ENCODE measurements around the gene NRP1. TPM values are rescaled to one million over a fixed set of nuclear protein-coding genes. Genes with fewer than 3 reads are reported as not detected.

The NRP1 gene
- total RNA-seq, 4 donors from 2014 or later = 17.7 to 47.0 (median 21.0) TPM

DNA sequence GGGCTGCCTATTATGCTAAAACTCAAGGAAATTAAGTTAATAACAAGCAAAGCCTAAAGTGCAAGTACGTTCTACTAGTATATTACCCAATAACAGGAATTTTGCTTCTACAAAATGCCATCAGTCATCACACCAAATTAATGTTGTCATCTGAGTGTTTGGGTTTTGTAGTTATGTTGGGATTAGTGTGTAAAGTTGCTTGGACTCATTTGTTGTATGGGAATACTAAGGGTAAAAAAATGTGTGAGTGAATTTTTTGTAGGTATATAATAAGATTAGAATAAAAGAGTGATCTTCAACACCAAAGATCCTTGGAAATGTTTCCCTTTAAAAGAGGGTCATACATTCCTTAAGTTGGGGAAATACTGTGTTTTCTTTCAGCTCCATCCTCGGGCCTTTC, 38.6 kb downstream of the NRP1 start:
- Histone ChIP-seq H3K4me1 (no peaks in the 10 kb centered on the region), H3K27me3 (no peaks in the 10 kb centered on the region), H3K4me3 (no peak overlapping the region), H3K36me3 (no peaks in the 10 kb centered on the region), H3K9me3 (no peaks in the 10 kb centered on the region), H3K27ac (no peak overlapping the region)
- DNase-seq = no peak
- TF ChIP-seq POLR2A (IDR thresholded peaks at IDR 0.05) = no peak
- TF ChIP-seq, protein P1, sequence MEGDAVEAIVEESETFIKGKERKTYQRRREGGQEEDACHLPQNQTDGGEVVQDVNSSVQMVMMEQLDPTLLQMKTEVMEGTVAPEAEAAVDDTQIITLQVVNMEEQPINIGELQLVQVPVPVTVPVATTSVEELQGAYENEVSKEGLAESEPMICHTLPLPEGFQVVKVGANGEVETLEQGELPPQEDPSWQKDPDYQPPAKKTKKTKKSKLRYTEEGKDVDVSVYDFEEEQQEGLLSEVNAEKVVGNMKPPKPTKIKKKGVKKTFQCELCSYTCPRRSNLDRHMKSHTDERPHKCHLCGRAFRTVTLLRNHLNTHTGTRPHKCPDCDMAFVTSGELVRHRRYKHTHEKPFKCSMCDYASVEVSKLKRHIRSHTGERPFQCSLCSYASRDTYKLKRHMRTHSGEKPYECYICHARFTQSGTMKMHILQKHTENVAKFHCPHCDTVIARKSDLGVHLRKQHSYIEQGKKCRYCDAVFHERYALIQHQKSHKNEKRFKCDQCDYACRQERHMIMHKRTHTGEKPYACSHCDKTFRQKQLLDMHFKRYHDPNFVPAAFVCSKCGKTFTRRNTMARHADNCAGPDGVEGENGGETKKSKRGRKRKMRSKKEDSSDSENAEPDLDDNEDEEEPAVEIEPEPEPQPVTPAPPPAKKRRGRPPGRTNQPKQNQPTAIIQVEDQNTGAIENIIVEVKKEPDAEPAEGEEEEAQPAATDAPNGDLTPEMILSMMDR (IDR thresholded peaks at IDR 0.05) = no peak

DNA sequence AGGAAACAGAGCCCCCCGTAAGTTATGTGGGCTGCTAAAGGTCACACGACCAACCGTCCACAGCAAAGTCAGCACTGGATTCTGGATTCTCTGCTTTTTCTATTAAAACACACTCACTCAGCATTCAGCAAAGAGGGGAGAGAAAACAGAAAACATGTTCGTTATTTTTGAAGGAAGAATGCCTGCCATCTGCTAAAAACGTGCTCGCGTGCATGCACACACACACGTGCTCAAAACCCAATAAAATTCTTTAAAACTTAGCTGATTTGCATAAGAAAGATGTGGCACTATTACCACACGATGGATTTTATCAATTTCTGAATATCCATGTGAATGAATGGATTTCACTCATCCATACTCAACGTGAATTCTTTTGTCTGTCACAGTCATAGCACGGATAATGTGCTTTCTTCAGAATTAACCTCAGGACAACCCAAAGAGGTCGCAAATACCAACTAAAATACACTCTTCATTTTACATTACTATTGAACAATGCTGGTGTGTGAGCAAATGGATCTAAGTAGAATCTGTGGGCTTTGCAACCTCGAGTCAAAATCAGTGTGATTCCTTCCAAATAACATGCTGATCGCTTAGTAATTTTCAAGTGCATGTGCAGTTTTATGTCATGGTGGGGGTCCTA, 40.8 kb downstream of the NRP1 start:
- no peak overlapping the region for H3K4me3 ChIP-seq
- H3K9me3 ChIP-seq = no peaks in the 10 kb centered on the region
- H3K27me3 ChIP-seq = no peaks in the 10 kb centered on the region
- H3K4me1 ChIP-seq = no peaks in the 10 kb centered on the region
- no peak for DNase-seq
- H3K36me3 ChIP-seq = no peaks in the 10 kb centered on the region
- H3K27ac ChIP-seq = no peak overlapping the region
- TF ChIP-seq, protein P1 (IDR thresholded peaks at IDR 0.05) = no peak
- no peak for TF ChIP-seq POLR2A (IDR thresholded peaks at IDR 0.05)

DNA sequence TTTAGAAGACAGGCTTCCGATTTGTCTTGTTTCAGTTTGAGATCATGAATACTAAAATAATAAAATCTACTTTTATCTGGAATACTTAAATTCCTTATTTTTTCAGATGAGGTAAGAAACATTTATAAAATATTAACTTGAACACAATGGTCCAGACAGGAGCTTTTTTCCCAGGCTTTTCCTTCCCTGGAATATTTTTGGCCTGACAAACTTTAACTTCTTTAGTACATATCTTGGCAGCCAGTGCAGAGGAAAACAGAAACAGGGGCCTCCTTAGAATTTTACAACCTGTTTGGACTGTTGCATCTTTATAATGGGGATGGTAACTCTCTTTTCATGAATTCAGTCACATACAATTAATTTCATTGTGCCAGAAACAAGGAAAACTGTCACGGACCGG, 41.4 kb downstream of the NRP1 start:
- Histone ChIP-seq H3K4me3 (no peak overlapping the region), H3K27ac (no peak overlapping the region), H3K4me1 (no peaks in the 10 kb centered on the region), H3K9me3 (no peaks in the 10 kb centered on the region), H3K27me3 (no peaks in the 10 kb centered on the region), H3K36me3 (no peaks in the 10 kb centered on the region)
- no peak for TF ChIP-seq POLR2A (IDR thresholded peaks at IDR 0.05)
- TF ChIP-seq, protein P1 (IDR thresholded peaks at IDR 0.05) = no peak
- no peak for DNase-seq

DNA sequence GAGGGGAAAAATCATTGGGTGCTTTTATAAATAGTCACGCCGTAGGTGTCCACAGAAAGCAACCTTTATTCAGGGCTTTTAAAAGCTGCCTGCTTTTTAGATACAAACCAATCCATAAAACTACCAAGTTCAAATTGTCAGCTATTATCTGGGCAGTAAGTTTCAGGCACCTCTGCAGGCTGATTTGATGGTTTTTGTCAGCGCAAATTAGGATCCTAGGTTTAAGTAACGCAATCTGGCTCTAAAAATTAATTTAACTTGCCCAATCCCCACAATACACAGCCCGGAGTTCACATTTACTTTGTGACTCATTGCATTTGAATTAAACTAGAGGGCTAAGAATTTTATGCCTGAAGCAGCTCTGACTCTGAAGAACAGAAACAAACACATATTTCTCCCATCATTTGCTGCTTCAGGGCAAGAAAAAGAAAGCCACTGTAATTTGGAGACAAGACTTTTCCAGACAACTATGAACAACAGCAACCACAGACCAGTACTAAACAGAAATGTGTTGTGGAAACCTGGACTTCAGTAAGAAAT, 43.3 kb downstream of the NRP1 start:
- Histone ChIP-seq H3K9me3 (no peaks in the 10 kb centered on the region), H3K36me3 (no peaks in the 10 kb centered on the region), H3K27me3 (no peaks in the 10 kb centered on the region), H3K27ac (no peak overlapping the region), H3K4me3 (no peak overlapping the region), H3K4me1 (no peaks in the 10 kb centered on the region)
- no peak for DNase-seq
- TF ChIP-seq, protein P1 (IDR thresholded peaks at IDR 0.05) = no peak
- TF ChIP-seq POLR2A (IDR thresholded peaks at IDR 0.05) = no peak

DNA sequence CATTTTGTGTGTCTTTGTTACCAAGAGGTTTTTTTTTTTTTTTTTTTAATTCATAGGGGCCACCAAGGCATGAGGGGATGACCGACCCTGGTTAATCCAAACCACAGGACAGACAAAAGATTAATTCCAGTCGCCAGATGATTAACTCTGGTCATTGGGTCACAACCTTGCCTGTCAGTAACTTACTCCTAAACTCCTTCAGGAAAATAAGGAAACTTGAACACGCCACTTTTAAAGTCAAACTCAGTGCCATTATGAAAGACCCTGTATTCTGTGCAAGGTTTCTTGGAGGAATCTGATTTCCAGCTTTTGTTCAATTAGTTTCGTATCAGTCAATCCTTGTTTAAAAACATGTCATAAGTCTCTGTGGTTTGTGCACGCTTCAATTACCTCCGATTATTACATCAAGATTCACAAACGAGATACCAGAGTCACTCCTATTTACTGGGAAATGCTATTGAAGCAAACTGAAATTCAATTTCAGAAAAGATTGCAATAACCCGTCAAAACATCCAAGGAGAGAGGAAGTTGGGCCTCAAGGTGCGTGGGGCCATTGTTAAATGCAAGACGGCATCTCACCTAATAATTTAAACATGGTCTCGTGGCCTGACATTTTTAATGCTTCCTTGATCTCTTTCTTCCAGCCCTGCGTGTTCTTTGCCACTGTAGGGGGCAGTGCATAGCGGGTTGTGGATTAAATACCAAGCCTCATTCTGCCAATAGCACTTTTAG, 44.0 kb downstream of the NRP1 start:
- Histone ChIP-seq H3K4me3 (no peak overlapping the region), H3K36me3 (no peaks in the 10 kb centered on the region), H3K4me1 (no peaks in the 10 kb centered on the region), H3K27me3 (no peaks in the 10 kb centered on the region), H3K9me3 (no peaks in the 10 kb centered on the region), H3K27ac (no peak overlapping the region)
- no peak for DNase-seq
- TF ChIP-seq POLR2A (IDR thresholded peaks at IDR 0.05) = no peak
- TF ChIP-seq, protein P1 (IDR thresholded peaks at IDR 0.05) = no peak

Measured in Peyer's patch (tissue), 4 donors.